HepG2 (cell line): Measurements from ENCODE around the gene MVP. TPM values are rescaled to one million over a fixed set of nuclear protein-coding genes. Genes with fewer than 3 reads are reported as not detected.

Experiments used
- ARNT ChIP-seq: fragments of 450-650 bp; IDR thresholded peaks from 2 replicates; pipeline ENCODE4 v1.6.1; 2017
- ASH2L ChIP-seq: fragments of 300-600, 200-600 bp; sonication (generic); IDR thresholded peaks from 2 replicates; pipeline ENCODE4 v1.7.0; 2017; ENCODE audit warnings: low read depth, mild to moderate bottlenecking, moderate library complexity, mixed read lengths, low read length; ENCODE audit not compliant: insufficient read length
- ATM ChIP-seq: fragments of 450-650 bp; IDR thresholded peaks from 2 replicates; pipeline ENCODE4 v1.7.1; 2017; ENCODE audit warnings: mild to moderate bottlenecking, borderline replicate concordance
- GMEB2 ChIP-seq: IDR thresholded peaks from 2 replicates; pipeline ENCODE4 v1.6.1; 2016; ENCODE audit warnings: missing biosample characterization, missing genetic modification reagents, low read depth
- MAFK ChIP-seq, 2 experiments: IDR thresholded peaks in 1 of 2; conservative IDR thresholded peaks in 1 of 2; 2 replicates each; pipeline ENCODE4 v1.6.1; 2011; ENCODE audit warnings: improper control_type of control experiment in 2 of 2, low read length in 2 of 2
- NR2F2 ChIP-seq: IDR thresholded peaks from 2 replicates; pipeline ENCODE4 v1.6.1; 2012; ENCODE audit warnings: low read depth, inconsistent platforms, borderline replicate concordance
- RAD51 ChIP-seq: fragments of 450-650 bp; IDR thresholded peaks from 2 replicates; pipeline ENCODE4 v1.6.1; 2016; ENCODE audit warnings: borderline replicate concordance
- SIX4 ChIP-seq: sonication (generic); formaldehyde crosslinking; IDR thresholded peaks from 2 replicates; pipeline ENCODE4 v1.4.0; 2020; ENCODE audit warnings: missing genetic modification reagents
- SMAD1 ChIP-seq: sonication (generic); formaldehyde crosslinking; IDR thresholded peaks from 2 replicates; pipeline ENCODE4 v1.4.0; 2020; ENCODE audit warnings: missing genetic modification reagents, low read depth, mild to moderate bottlenecking, borderline replicate concordance
- SMYD3 ChIP-seq: sonication (generic); formaldehyde crosslinking; IDR thresholded peaks from 2 replicates; pipeline ENCODE4 v1.8.1; 2023; ENCODE audit warnings: mild to moderate bottlenecking, missing genetic modification reagents
- SP1 ChIP-seq, 2 experiments: fragments of 450-650 bp in 1 of 2; sonication (generic) in 1 of 2; formaldehyde crosslinking in 1 of 2; IDR thresholded peaks; 2 replicates each; pipeline versions ENCODE4 v1.4.0 to v1.6.1; 2016 to 2020; ENCODE audit warnings: missing genetic modification reagents in 1 of 2
- SP5 ChIP-seq: IDR thresholded peaks from 2 replicates; pipeline ENCODE4 v1.6.1; 2016; ENCODE audit warnings: low read depth, borderline replicate concordance
- ZBTB34 ChIP-seq: sonication (generic); formaldehyde crosslinking; IDR thresholded peaks from 2 replicates; pipeline ENCODE4 v1.8.0; 2022; ENCODE audit warnings: mild to moderate bottlenecking, missing genetic modification reagents
- ZBTB7B ChIP-seq: sonication (generic); formaldehyde crosslinking; IDR thresholded peaks from 2 replicates; pipeline ENCODE4 v1.4.0; 2020; ENCODE audit warnings: missing genetic modification reagents
- ZFP36L2 ChIP-seq: sonication (generic); formaldehyde crosslinking; IDR thresholded peaks from 2 replicates; pipeline ENCODE4 v1.4.0; 2020; ENCODE audit warnings: missing genetic modification reagents
- ZHX2 ChIP-seq, 2 experiments: sonication (generic) in 1 of 2; formaldehyde crosslinking in 1 of 2; IDR thresholded peaks; 2 replicates each; pipeline versions ENCODE4 v1.6.1 to v1.9.0; 2014 to 2022; ENCODE audit warnings: antibody characterized with exemption in 1 of 2, borderline replicate concordance in 1 of 2, inconsistent platforms in 1 of 2, low read depth in 1 of 2, missing genetic modification reagents in 1 of 2
- ZNF205 ChIP-seq: IDR thresholded peaks from 2 replicates; pipeline ENCODE4 v1.6.1; 2018; ENCODE audit warnings: missing biosample characterization, missing genetic modification reagents
- ZNF232 ChIP-seq: sonication (generic); formaldehyde crosslinking; IDR thresholded peaks from 2 replicates; pipeline ENCODE4 v1.4.0; 2020; ENCODE audit warnings: missing genetic modification reagents, borderline replicate concordance
- ZNF569 ChIP-seq: sonication (generic); formaldehyde crosslinking; IDR thresholded peaks from 2 replicates; pipeline ENCODE4 v1.5.0; 2020; ENCODE audit warnings: mild to moderate bottlenecking, missing genetic modification reagents, moderate library complexity, borderline replicate concordance
- ZNF747 ChIP-seq: sonication (generic); formaldehyde crosslinking; IDR thresholded peaks from 2 replicates; pipeline ENCODE4 v1.8.1; 2023; ENCODE audit warnings: missing genetic modification reagents, mild to moderate bottlenecking, borderline replicate concordance
- polyA plus RNA-seq, 8 experiments: library from polyadenylated mRNA; depleted of rRNA in 3 of 8; stranded (reverse) in 7 of 8; unstranded in 1 of 8; fragments of >200 nt; fragmentation: Illumina TruSeq in 4 of 8; extraction: Trizol in 4 of 8; gene quantifications; 2 replicates each; pipeline versions ENCODE4 v1.2.1 to v1.2.3, GENCODE V29; 2011 to 2016; ENCODE audit warnings: low read depth in 4 of 8, missing spikeins in 1 of 8, mixed read lengths in 1 of 8; ENCODE audit not compliant: insufficient read depth in 1 of 8
- total RNA-seq, 5 experiments: library from RNA; depleted of rRNA; stranded (reverse); fragments of >200 nt; fragmentation: Illumina TruSeq; extraction: Trizol; gene quantifications; 2 replicates each; pipeline ENCODE4 v1.2.3, GENCODE V29; 2016; ENCODE audit warnings: low read depth in 1 of 5

The MVP gene
- total and polyA plus RNA-seq, 2 of the 13 experiments (the other 11 are each of a cell fraction or from before 2014, with no cell fraction given): 22.9 to 43.5 TPM

GRCh38 chr16:29790183-29790948, 29.9 kb upstream of the MVP start, which contains the start of gene KIF22 (continued):
- TF ChIP-seq GMEB2 (peak; percentile 78; the same call in 1 of the 2 replicates), ZNF205 (CRISPR knock-in tag) (peak; percentile 90), ZNF232 (no peak), ZBTB7B (CRISPR knock-in tag) (peak; percentile 37; the same call in 1 of the 2 replicates), SP1 (IDR thresholded peaks at IDR 0.05) (no peak), SP1 (CRISPR knock-in tag; IDR thresholded peaks at IDR 0.05) (peak; percentile 94), MAFK (conservative IDR thresholded peaks at IDR 0.05 in 1 of 2, IDR thresholded peaks at IDR 0.05 in 1 of 2; ENCODE audit: low read length in 2 of 2) (no peak), NR2F2 (no peak; the same call in 1 of the 2 replicates), ATM (no peak), ZHX2 (IDR thresholded peaks at IDR 0.05; ENCODE audit: low read depth) (peak; percentile 83), ZHX2 (CRISPR knock-in tag; IDR thresholded peaks at IDR 0.05; ENCODE audit: borderline replicate concordance) (0 out of 2 replicates have a peak, but pooled peaks have one; percentile 34), SIX4 (no peak), ZFP36L2 (CRISPR knock-in tag) (no peak; the same call in 1 of the 2 replicates), RAD51 (no peak), ZNF747 (CRISPR knock-in tag) (peak; percentile 93; the same call in 1 of the 2 replicates), ZNF569 (CRISPR knock-in tag) (no peak; the same call in 1 of the 2 replicates), ARNT (no peak), SMAD1 (CRISPR knock-in tag) (peak; percentile 59; the same call in 1 of the 2 replicates), SMYD3 (CRISPR knock-in tag) (peak; percentile 97; the same call in 1 of the 2 replicates), ASH2L (peak; percentile 96), SP5 (peak; percentile 99), ZBTB34 (CRISPR knock-in tag) (peak; percentile 63; the same call in 1 of the 2 replicates)
